DOHH2 (cell line): ENCODE results near the gene CCDC63.

Experiments used
- H3F3A ChIP-seq: fragments of 200-600 bp; sonication (generic), shearing (Covaris generic); 2 replicates; pipeline ENCODE4 v1.6.0; 2016; ENCODE audit warnings: antibody characterized with exemption, mild to moderate bottlenecking; ENCODE audit not compliant: control insufficient read depth, insufficient read depth
- H3K27ac ChIP-seq: fragments of 200-600 bp; sonication (generic); 2 replicates; pipeline ENCODE4 v1.5.1; 2014; ENCODE audit warnings: low read depth, mild to moderate bottlenecking, low read length, moderate library complexity
- H3K27me3 ChIP-seq: fragments of 200-600 bp; sonication (generic); 2 replicates; pipeline ENCODE4 v1.6.1; 2014; ENCODE audit warnings: mild to moderate bottlenecking, low read length, mixed read lengths; ENCODE audit not compliant: control insufficient read depth
- H3K36me3 ChIP-seq: fragments of 200-600 bp; sonication (generic); 2 replicates; pipeline ENCODE4 v1.6.1; 2014; ENCODE audit warnings: mild to moderate bottlenecking, low read length, moderate library complexity, mixed read lengths; ENCODE audit not compliant: control insufficient read depth
- H3K4me1 ChIP-seq: fragments of 200-600 bp; sonication (generic); 2 replicates; pipeline ENCODE4 v1.6.1; 2014; ENCODE audit warnings: mild to moderate bottlenecking, low read length, mixed read lengths; ENCODE audit not compliant: control insufficient read depth
- H3K4me2 ChIP-seq: fragments of 200-600 bp; sonication (generic); 2 replicates; pipeline ENCODE4 v1.6.0; 2014; ENCODE audit warnings: mild to moderate bottlenecking, low read length, moderate library complexity
- H3K4me3 ChIP-seq: fragments of 200-600 bp; sonication (generic); 2 replicates; pipeline ENCODE4 v1.5.1; 2014; ENCODE audit warnings: mild to moderate bottlenecking, low read length, mixed read lengths
- H3K79me2 ChIP-seq: fragments of 200-600 bp; sonication (generic); 2 replicates; pipeline ENCODE4 v1.6.1; 2014; ENCODE audit warnings: mild to moderate bottlenecking, low read length, mixed read lengths; ENCODE audit not compliant: control insufficient read depth
- H3K9me2 ChIP-seq: fragments of 200-600 bp; sonication (generic); replicated peaks from 2 replicates; pipeline ENCODE4 v1.6.1; 2014; ENCODE audit warnings: mild to moderate bottlenecking, low read length, mixed read lengths; ENCODE audit not compliant: control insufficient read depth
- H3K9me3 ChIP-seq: fragments of 200-600 bp; sonication (generic); 2 replicates; pipeline ENCODE4 v1.6.1; 2014; ENCODE audit warnings: antibody characterized with exemption, low read length, mixed read lengths; ENCODE audit not compliant: control insufficient read depth, insufficient read depth
- H4K20me1 ChIP-seq: fragments of 200-600 bp; sonication (generic); 2 replicates; pipeline ENCODE4 v1.6.0; 2014; ENCODE audit warnings: low read depth, mild to moderate bottlenecking, antibody characterized with exemption, low read length, moderate library complexity; ENCODE audit not compliant: control insufficient read depth, insufficient read depth
- CTCF ChIP-seq: fragments of 200-600 bp; sonication (generic); IDR thresholded peaks from one replicate; pipeline ENCODE4 v1.5.1; 2014; ENCODE audit warnings: antibody characterized with exemption, mild to moderate bottlenecking, low read depth, low read length; ENCODE audit not compliant: poor library complexity, severe bottlenecking
- EZH2phosphoT487 ChIP-seq: fragments of 200-600 bp; sonication (generic); IDR thresholded peaks from 2 replicates; pipeline ENCODE4 v1.6.1; 2017; ENCODE audit warnings: borderline replicate concordance, mild to moderate bottlenecking, antibody characterized with exemption, low read length, moderate library complexity, mixed read lengths

CCDC63 gene

DNA sequence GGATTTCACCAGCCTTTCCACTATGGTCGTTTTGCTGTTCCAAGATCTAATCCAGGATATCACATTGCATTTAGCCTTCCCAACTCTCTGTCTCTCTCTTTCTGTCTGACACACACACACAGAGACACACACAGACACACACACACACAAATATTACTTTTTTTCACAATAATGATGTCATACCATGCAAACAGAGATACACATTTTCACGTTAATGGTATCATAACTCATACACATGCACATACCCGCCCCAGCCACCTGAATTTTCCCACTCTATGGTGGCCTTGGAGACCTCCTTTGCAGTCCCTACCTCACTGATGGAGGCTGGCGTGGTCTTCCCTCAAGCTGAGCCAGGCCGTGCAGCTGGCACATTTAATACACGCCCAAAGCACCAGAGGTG lies 80.8 kb downstream of the CCDC63 start:
- no peaks in the 10 kb centered on the region for H3K79me2 ChIP-seq
- H3K9me2 ChIP-seq: no peaks in the 10 kb centered on the region
- no peak overlapping the region for H3K27ac ChIP-seq
- no peaks in the 10 kb centered on the region for H4K20me1 ChIP-seq
- H3K27me3 ChIP-seq: peaks cover 10% of the 10 kb centered on the region
- no peak overlapping the region for H3K4me3 ChIP-seq
- no peaks in the 10 kb centered on the region for H3K4me1 ChIP-seq
- H3K36me3 ChIP-seq: no peaks in the 10 kb centered on the region
- H3K9me3 ChIP-seq: no peaks in the 10 kb centered on the region
- H3K4me2 ChIP-seq: no peak overlapping the region
- no peak for TF ChIP-seq EZH2phosphoT487
- TF ChIP-seq CTCF: no peak
- H3F3A ChIP-seq: no peaks in the 10 kb centered on the region

- TF ChIP-seq CTCF (no peak), EZH2phosphoT487 (no peak)
- no peaks in the 10 kb centered on the region for H3K9me2 ChIP-seq
- H3K4me1 ChIP-seq: no peaks in the 10 kb centered on the region
- H3K4me3 ChIP-seq: no peak overlapping the region
- peaks cover 10% of the 10 kb centered on the region for H3K27me3 ChIP-seq
- no peaks in the 10 kb centered on the region for H3K9me3 ChIP-seq
- no peak overlapping the region for H3K4me2 ChIP-seq
- no peak overlapping the region for H3K27ac ChIP-seq
- H4K20me1 ChIP-seq: no peaks in the 10 kb centered on the region
- H3K79me2 ChIP-seq: no peaks in the 10 kb centered on the region
- no peaks in the 10 kb centered on the region for H3F3A ChIP-seq
- no peaks in the 10 kb centered on the region for H3K36me3 ChIP-seq
Measured at GRCh38 chr12:110928700-110929099, 81.9 kb downstream of the CCDC63 start.

- no peak for TF ChIP-seq EZH2phosphoT487
- no peak for TF ChIP-seq CTCF
- Histone ChIP-seq H4K20me1 (no peaks in the 10 kb centered on the region), H3K36me3 (no peaks in the 10 kb centered on the region), H3K4me2 (no peak overlapping the region), H3F3A (no peaks in the 10 kb centered on the region), H3K27me3 (peaks cover 10% of the 10 kb centered on the region), H3K4me3 (no peak overlapping the region), H3K9me3 (no peaks in the 10 kb centered on the region), H3K27ac (no peak overlapping the region), H3K79me2 (no peaks in the 10 kb centered on the region), H3K4me1 (no peaks in the 10 kb centered on the region), H3K9me2 (no peaks in the 10 kb centered on the region)
Measured at GRCh38 chr12:110929818-110930217, 83.0 kb downstream of the CCDC63 start.
